Breast epithelium (tissue), 4 donors: Measurements from ENCODE around the gene PRR12. TPM values are rescaled to one million over a fixed set of nuclear protein-coding genes. Genes with fewer than 3 reads are reported as not detected.

Experiments
- DNase-seq, 2 donors: peaks; one replicate each; pipeline ENCODE4 v3.0.0-alpha.2; 2019; ENCODE audit warnings: low spot score in 2 of 2
- H3K27ac ChIP-seq, 2 donors: fragments of 200-600 bp; sonication (generic) in 1 of 2; one replicate each; pipeline ENCODE4 v1.5.1; 2016 to 2019; ENCODE audit warnings: mild to moderate bottlenecking in 1 of 2
- H3K27me3 ChIP-seq, 2 donors: fragments of 200-600 bp; sonication (generic) in 1 of 2; one replicate each; pipeline versions ENCODE4 v1.5.1 to v1.6.0; 2017 to 2019; ENCODE audit warnings: control low read depth in 1 of 2, mild to moderate bottlenecking in 1 of 2
- H3K36me3 ChIP-seq: fragments of 200-600 bp; one replicate; pipeline ENCODE4 v1.5.1; 2019
- H3K4me1 ChIP-seq, 2 donors: fragments of 200-600 bp; sonication (generic); one replicate each; pipeline ENCODE4 v1.5.1; 2016 to 2019; ENCODE audit warnings: control low read depth in 1 of 2
- H3K4me3 ChIP-seq, 3 donors: fragments of 200-600 bp; sonication (generic); 1 replicate in 2 of 3; 2 replicates in 1 of 3; pipeline ENCODE4 v1.5.1; 2016 to 2019; ENCODE audit warnings: mild to moderate bottlenecking in 3 of 3, moderate library complexity in 2 of 3
- H3K9me3 ChIP-seq, 2 donors: fragments of 200-600 bp; sonication (generic) in 1 of 2; one replicate each; pipeline ENCODE4 v1.5.1; 2016 to 2019; ENCODE audit warnings: control low read depth in 1 of 2
- POLR2A ChIP-seq: fragments of 450-650 bp; IDR thresholded peaks from one replicate; pipeline ENCODE4 v1.6.1; 2016; ENCODE audit warnings: antibody characterized with exemption, mild to moderate bottlenecking, moderate library complexity
- POLR2AphosphoS5 ChIP-seq, 3 donors: sonication (generic); formaldehyde crosslinking; IDR thresholded peaks; one replicate each; pipeline ENCODE4 v1.6.1; 2017; ENCODE audit warnings: antibody characterized with exemption in 3 of 3
- intact Hi-C: fragments of 100-400 bp; cut with DNase I; formaldehyde crosslinking; loops from one replicate; pipeline ENCODE4 v1.15.1; 2023; ENCODE audit warnings: low total_unique reads
- total RNA-seq, 3 donors: library from RNA; depleted of rRNA; stranded (reverse); fragments of >200 nt; gene quantifications; one replicate each; pipeline ENCODE4 v1.1.0, GENCODE V29; 2016
- TF ChIP-seq, protein P1 (sequence below), 3 donors: fragments of 450-650 bp; IDR thresholded peaks; one replicate each; pipeline ENCODE4 v1.5.1; 2016 to 2017; ENCODE audit warnings: antibody characterized with exemption in 3 of 3, mild to moderate bottlenecking in 3 of 3, moderate library complexity in 3 of 3

The PRR12 gene
- total RNA-seq, 3 donors from 2014 or later: 6.2 to 8.8 (median 6.3) TPM

DNA sequence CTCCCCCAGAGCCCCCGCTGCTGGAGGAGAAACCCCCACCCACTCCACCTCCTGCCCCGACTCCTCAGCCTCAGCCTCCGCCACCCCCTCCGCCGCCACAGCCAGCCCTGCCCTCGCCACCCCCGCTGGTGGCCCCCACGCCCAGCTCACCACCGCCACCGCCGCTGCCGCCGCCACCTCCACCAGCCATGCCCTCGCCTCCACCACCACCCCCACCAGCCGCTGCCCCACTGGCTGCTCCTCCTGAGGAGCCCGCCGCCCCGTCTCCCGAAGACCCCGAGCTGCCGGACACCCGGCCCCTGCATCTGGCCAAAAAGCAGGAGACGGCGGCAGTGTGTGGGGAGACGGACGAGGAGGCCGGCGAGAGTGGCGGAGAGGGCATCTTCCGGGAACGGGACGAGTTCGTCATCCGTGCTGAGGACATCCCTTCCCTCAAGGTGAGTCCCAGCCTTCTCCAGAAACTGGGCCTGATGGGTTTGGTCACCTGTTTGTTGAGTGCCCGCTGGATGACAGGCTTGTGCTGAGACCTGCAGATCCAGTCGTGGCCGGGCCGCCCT, 10.6 kb downstream of the PRR12 start:
- intact Hi-C loops: loop anchor here (10.0 kb wide), 1 partner anchor 1207 kb away; the partner anchor contains the start of genes GRIN2D and KDELR1
- Histone ChIP-seq H3K4me3 (no peak overlapping the region), H3K4me1 (no peaks in the 10 kb centered on the region), H3K36me3 (no peaks in the 10 kb centered on the region), H3K27ac (no peak overlapping the region), H3K9me3 (no peaks in the 10 kb centered on the region), H3K27me3 (no peaks in the 10 kb centered on the region)
- no peak for DNase-seq
- TF ChIP-seq POLR2AphosphoS5 (IDR thresholded peaks at IDR 0.05): no peak
- TF ChIP-seq, protein P1, sequence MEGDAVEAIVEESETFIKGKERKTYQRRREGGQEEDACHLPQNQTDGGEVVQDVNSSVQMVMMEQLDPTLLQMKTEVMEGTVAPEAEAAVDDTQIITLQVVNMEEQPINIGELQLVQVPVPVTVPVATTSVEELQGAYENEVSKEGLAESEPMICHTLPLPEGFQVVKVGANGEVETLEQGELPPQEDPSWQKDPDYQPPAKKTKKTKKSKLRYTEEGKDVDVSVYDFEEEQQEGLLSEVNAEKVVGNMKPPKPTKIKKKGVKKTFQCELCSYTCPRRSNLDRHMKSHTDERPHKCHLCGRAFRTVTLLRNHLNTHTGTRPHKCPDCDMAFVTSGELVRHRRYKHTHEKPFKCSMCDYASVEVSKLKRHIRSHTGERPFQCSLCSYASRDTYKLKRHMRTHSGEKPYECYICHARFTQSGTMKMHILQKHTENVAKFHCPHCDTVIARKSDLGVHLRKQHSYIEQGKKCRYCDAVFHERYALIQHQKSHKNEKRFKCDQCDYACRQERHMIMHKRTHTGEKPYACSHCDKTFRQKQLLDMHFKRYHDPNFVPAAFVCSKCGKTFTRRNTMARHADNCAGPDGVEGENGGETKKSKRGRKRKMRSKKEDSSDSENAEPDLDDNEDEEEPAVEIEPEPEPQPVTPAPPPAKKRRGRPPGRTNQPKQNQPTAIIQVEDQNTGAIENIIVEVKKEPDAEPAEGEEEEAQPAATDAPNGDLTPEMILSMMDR (IDR thresholded peaks at IDR 0.05): no peak
- no peak for TF ChIP-seq POLR2A

- Histone ChIP-seq H3K9me3 (no peaks in the 10 kb centered on the region), H3K4me3 (no peak overlapping the region), H3K27me3 (no peaks in the 10 kb centered on the region), H3K4me1 (no peaks in the 10 kb centered on the region), H3K27ac (no peak overlapping the region), H3K36me3 (no peaks in the 10 kb centered on the region)
- intact Hi-C loops: loop anchor here (10.0 kb wide), 1 partner anchor 1208 kb away; the partner anchor contains the start of genes GRIN2D and KDELR1
- TF ChIP-seq, protein P1 (IDR thresholded peaks at IDR 0.05): no peak
- TF ChIP-seq POLR2AphosphoS5 (IDR thresholded peaks at IDR 0.05) (no peak), POLR2A (no peak)
- no peak for DNase-seq
Measured at GRCh38 chr19:49602806-49603205, 11.8 kb downstream of the PRR12 start.

- no peaks in the 10 kb centered on the region for H3K36me3 ChIP-seq
- intact Hi-C loops: loop anchor here (10.0 kb wide), 1 partner anchor 1211 kb away; the partner anchor contains the start of genes GRIN2D and KDELR1
- no peak for TF ChIP-seq POLR2A
- TF ChIP-seq, protein P1 (IDR thresholded peaks at IDR 0.05): no peak
- TF ChIP-seq POLR2AphosphoS5 (IDR thresholded peaks at IDR 0.05): no peak
- no peak overlapping the region for H3K4me3 ChIP-seq
- no peak for DNase-seq
- H3K9me3 ChIP-seq: no peaks in the 10 kb centered on the region
- no peaks in the 10 kb centered on the region for H3K4me1 ChIP-seq
- H3K27ac ChIP-seq: no peak overlapping the region
- no peaks in the 10 kb centered on the region for H3K27me3 ChIP-seq
Measured at GRCh38 chr19:49605605-49606004, 14.6 kb downstream of the PRR12 start.

GRCh38 chr19:49609499-49610092, 18.6 kb downstream of the PRR12 start:
- no peaks in the 10 kb centered on the region for H3K36me3 ChIP-seq
- intact Hi-C loops: loop anchor here (10.0 kb wide), 1 partner anchor 1215 kb away; the partner anchor contains the start of genes GRIN2D and KDELR1
- no peak overlapping the region for H3K27ac ChIP-seq
- no peaks in the 10 kb centered on the region for H3K27me3 ChIP-seq
- TF ChIP-seq POLR2A (no peak), POLR2AphosphoS5 (IDR thresholded peaks at IDR 0.05) (no peak)
- TF ChIP-seq, protein P1 (IDR thresholded peaks at IDR 0.05): no peak
- no peak overlapping the region for H3K4me3 ChIP-seq
- no peak for DNase-seq
- no peaks in the 10 kb centered on the region for H3K9me3 ChIP-seq
- H3K4me1 ChIP-seq: no peaks in the 10 kb centered on the region

GRCh38 chr19:49613374-49613773, 22.4 kb downstream of the PRR12 start:
- no peak for DNase-seq
- peaks cover 7% of the 10 kb centered on the region for H3K36me3 ChIP-seq
- no peaks in the 10 kb centered on the region for H3K4me1 ChIP-seq
- H3K4me3 ChIP-seq: no peak overlapping the region
- peak overlapping the region in 1 of 2 donors; percentile 35 for H3K27ac ChIP-seq
- no peak for TF ChIP-seq POLR2AphosphoS5 (IDR thresholded peaks at IDR 0.05)
- TF ChIP-seq, protein P1 (IDR thresholded peaks at IDR 0.05): no peak
- no peak for TF ChIP-seq POLR2A
- intact Hi-C loops: no loop called here
- no peaks in the 10 kb centered on the region for H3K27me3 ChIP-seq
- peaks cover 0 to 3% of the 10 kb centered on the region in 2 donors for H3K9me3 ChIP-seq
